ENCODE results near the gene PRDM15. TPM values are rescaled to one million over a fixed set of nuclear protein-coding genes. Genes with fewer than 3 reads are reported as not detected.

The PRDM15 gene
- total RNA-seq, 4 donors from 2014 or later, result 11.8 to 33.7 (median 18.5) TPM

- Histone ChIP-seq H3K9me3 (no peaks in the 10 kb centered on the region), H3K4me1 (peaks cover 0 to 17% (median 13%) of the 10 kb centered on the region in 4 donors), H3K27me3 (peaks cover 0 to 68% of the 10 kb centered on the region in 2 donors), H3K4me3 (no peak overlapping the region), H3K27ac (no peak overlapping the region), H3K36me3 (no peaks in the 10 kb centered on the region)
- no peak for DNase-seq (ENCODE audit: low spot score in 2 of 2)
- WGBS, 2 donors, result 56% methylated on average over 16 of the region's 16 CpGs
- TF ChIP-seq, protein P1, sequence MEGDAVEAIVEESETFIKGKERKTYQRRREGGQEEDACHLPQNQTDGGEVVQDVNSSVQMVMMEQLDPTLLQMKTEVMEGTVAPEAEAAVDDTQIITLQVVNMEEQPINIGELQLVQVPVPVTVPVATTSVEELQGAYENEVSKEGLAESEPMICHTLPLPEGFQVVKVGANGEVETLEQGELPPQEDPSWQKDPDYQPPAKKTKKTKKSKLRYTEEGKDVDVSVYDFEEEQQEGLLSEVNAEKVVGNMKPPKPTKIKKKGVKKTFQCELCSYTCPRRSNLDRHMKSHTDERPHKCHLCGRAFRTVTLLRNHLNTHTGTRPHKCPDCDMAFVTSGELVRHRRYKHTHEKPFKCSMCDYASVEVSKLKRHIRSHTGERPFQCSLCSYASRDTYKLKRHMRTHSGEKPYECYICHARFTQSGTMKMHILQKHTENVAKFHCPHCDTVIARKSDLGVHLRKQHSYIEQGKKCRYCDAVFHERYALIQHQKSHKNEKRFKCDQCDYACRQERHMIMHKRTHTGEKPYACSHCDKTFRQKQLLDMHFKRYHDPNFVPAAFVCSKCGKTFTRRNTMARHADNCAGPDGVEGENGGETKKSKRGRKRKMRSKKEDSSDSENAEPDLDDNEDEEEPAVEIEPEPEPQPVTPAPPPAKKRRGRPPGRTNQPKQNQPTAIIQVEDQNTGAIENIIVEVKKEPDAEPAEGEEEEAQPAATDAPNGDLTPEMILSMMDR (IDR thresholded peaks at IDR 0.05), result no peak
- TF ChIP-seq EP300 (IDR thresholded peaks at IDR 0.05) (no peak), POLR2A (IDR thresholded peaks at IDR 0.05) (no peak)
Observed at GRCh38 chr21:41772351-41773080, 106.6 kb downstream of the PRDM15 start.

- H3K27ac ChIP-seq, result no peak overlapping the region
- no peaks in the 10 kb centered on the region for H3K9me3 ChIP-seq
- peaks cover 0 to 27% (median 20%) of the 10 kb centered on the region in 4 donors for H3K4me1 ChIP-seq
- H3K27me3 ChIP-seq, result peaks cover 3 to 77% of the 10 kb centered on the region in 2 donors
- H3K4me3 ChIP-seq, result no peak overlapping the region
- TF ChIP-seq POLR2A (IDR thresholded peaks at IDR 0.05), result no peak
- TF ChIP-seq, protein P1 (IDR thresholded peaks at IDR 0.05), result no peak
- TF ChIP-seq EP300 (IDR thresholded peaks at IDR 0.05), result no peak
- no peaks in the 10 kb centered on the region for H3K36me3 ChIP-seq
- DNase-seq (ENCODE audit: low spot score in 2 of 2), result no peak
- 85 to 88% methylated on average over 7 of the region's 7 CpGs for WGBS, 2 donors
Observed at GRCh38 chr21:41771625-41771945, 107.6 kb downstream of the PRDM15 start.

- no peak overlapping the region for H3K27ac ChIP-seq
- H3K36me3 ChIP-seq, result no peaks in the 10 kb centered on the region
- no peaks in the 10 kb centered on the region for H3K9me3 ChIP-seq
- H3K4me3 ChIP-seq, result no peak overlapping the region
- WGBS, 2 donors, result 72 to 75% methylated on average over 14 of the region's 14 CpGs
- no peak for DNase-seq (ENCODE audit: low spot score in 2 of 2)
- TF ChIP-seq EP300 (IDR thresholded peaks at IDR 0.05) (no peak), POLR2A (IDR thresholded peaks at IDR 0.05) (no peak)
- TF ChIP-seq, protein P1 (IDR thresholded peaks at IDR 0.05), result no peak
- H3K27me3 ChIP-seq, result peaks cover 3 to 82% of the 10 kb centered on the region in 2 donors
- peaks cover 0 to 32% (median 20%) of the 10 kb centered on the region in 4 donors for H3K4me1 ChIP-seq
Observed at GRCh38 chr21:41770901-41771624, 108.1 kb downstream of the PRDM15 start.

DNA sequence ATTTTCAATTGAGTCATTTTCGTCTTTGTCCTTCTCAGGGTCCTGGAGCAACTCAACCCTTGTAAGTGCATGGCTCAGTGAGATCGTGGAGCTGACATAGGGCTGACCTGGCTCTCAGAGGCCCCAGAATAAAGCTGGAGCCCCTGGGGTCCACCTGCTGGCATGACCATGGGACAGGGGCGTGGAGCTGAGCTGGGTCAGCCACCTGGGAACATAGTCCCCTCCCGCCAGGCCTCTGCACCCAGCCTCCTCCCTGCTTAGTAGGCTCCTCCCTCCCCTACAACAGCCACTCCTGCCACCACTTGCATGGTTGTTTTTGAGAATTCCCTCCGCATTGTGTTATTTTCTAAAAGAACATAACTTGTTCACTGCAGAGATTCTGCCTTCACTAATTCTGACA is 109.2 kb downstream of the PRDM15 start:
- no peak for DNase-seq (ENCODE audit: low spot score in 2 of 2)
- Histone ChIP-seq H3K4me1 (peaks cover 0 to 33% (median 20%) of the 10 kb centered on the region in 4 donors), H3K36me3 (no peaks in the 10 kb centered on the region), H3K9me3 (no peaks in the 10 kb centered on the region), H3K4me3 (no peak overlapping the region), H3K27me3 (peaks cover 3 to 94% of the 10 kb centered on the region in 2 donors), H3K27ac (no peak overlapping the region)
- TF ChIP-seq EP300 (IDR thresholded peaks at IDR 0.05) (no peak), POLR2A (IDR thresholded peaks at IDR 0.05) (no peak)
- TF ChIP-seq, protein P1 (IDR thresholded peaks at IDR 0.05), result no peak
- 88 to 93% methylated on average over 5 of the region's 5 CpGs for WGBS, 2 donors

DNA sequence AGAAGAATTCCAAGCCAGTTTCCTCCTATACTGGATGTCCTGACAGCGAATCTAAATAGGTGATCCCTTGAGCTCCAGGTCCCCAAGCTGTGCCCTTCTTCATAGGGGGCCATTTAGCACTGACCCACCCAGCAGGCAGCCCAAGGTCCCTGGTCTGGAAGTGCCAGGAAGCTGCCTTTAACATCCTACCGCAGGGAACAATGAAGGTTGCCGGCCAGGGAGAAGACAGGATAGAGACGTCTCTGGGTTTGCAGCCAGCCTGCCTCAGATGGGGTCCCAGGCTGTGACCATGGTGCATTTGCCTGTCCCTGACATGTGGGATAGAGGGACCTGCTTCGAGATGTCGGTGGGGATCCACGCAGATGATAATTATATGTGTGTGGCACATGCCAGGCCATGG is 109.6 kb downstream of the PRDM15 start:
- no peak for TF ChIP-seq EP300 (IDR thresholded peaks at IDR 0.05)
- TF ChIP-seq, protein P1 (IDR thresholded peaks at IDR 0.05), result no peak
- no peak for TF ChIP-seq POLR2A (IDR thresholded peaks at IDR 0.05)
- no peak for DNase-seq (ENCODE audit: low spot score in 2 of 2)
- Histone ChIP-seq H3K36me3 (no peaks in the 10 kb centered on the region), H3K27me3 (peaks cover 3 to 98% of the 10 kb centered on the region in 2 donors), H3K9me3 (no peaks in the 10 kb centered on the region), H3K4me3 (no peak overlapping the region), H3K4me1 (peaks cover 0 to 33% (median 20%) of the 10 kb centered on the region in 4 donors), H3K27ac (no peak overlapping the region)
- 49 to 51% methylated on average over 7 of the region's 7 CpGs for WGBS, 2 donors

All from tibial nerve (tissue), 4 donors.